Measurements from ENCODE around the gene MAML3.

Gene MAML3

DNA sequence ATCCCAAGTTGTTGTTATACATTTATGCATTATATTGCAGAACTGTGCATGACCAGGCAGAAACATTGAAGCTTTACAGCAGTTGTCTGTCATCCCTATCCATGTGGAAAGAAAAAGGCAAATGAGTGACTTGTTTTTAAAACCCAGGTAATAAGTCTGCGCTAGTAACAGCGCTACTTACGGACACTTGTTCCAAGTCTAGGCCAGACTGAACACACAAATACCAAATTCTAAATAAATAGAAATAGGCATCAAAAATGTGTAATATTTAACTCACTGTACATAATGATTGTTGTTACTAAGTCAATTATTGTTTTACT, 548 bp upstream of the MAML3 start:
- DNase-seq = no peak

DNA sequence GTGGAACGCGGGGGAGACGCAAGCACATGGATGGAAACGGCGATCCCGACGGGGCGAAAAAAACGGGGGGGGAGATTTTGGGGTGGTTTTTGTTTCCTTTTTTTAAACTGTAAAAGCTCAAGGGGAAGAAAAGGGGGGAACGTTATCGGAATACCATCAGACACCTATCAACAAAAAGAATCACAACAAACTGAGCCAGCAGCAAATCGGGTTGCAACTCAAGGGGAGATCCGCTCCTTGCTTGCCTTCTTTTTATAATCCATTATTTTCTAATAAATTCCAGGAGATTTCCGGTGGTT, 616 bp downstream of the MAML3 start:
- no peak for DNase-seq

DNA sequence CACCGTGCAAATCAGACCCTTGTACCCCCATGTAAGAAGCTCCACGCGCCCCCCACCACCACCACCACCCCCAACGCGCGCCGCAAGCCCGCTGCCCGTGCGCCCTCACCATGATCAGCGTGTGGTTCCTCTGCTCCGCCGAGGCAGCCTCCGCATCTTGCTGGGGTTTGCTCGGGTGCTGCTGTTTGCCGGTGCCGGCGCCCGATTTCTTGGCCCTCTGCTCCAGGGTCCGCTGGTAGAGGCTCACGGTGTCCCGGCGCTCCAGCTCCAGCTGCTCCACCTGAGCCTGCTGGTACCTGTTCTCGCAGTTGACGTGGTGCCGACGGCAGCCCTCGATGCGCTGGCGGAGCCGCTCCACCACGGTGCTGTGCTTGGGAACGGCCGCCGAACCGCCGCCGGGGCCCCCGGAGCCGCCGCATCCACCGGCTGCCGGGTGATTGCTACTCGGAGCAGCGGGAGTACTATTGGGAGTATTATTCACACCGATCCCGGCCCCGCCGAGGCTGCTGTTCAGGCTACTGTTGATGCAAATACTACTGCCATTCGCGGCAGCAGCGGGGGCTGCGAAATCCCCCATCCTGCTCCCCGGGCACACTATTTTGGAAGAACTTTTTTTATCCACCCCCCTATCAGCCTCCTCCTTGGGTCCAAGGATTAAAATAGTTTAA, 1.1 kb downstream of the MAML3 start:
- DNase-seq = peak; percentile 6 to 21

DNA sequence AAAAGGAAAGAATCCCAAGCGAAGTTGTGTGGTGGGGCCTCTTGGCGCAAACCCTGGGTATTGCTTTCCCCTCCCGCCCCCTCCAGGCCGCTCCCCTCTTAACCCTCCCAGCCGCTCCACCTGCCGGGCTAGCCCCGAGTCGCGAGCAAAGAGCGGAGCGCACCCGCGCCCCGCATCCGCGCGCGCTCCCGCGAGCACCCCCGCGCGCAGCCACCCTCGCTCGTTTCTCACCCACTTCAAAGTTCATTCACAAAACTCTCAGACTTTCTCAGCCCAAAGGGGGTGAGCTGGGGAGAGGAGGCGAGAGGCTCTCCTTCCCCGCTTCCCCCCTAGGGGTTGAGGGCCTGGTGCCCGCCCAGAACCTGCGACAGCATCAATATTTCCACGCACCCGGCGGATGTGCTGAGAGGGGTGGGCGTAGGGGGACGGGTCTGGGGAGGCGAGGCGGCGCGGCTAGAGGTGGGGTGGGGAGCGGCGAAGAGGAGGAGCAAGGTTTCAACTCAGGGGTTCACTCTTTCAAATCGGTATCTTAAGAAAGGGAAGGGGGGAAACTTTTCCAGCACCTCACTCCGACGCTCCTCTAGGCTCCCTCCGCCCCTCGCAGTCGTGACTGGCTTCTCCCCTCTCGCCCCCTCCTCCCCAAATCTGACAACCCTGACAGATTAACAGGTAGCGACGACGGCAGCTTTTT, 1.8 kb downstream of the MAML3 start:
- DNase-seq = peak; percentile 64 to 68

DNA sequence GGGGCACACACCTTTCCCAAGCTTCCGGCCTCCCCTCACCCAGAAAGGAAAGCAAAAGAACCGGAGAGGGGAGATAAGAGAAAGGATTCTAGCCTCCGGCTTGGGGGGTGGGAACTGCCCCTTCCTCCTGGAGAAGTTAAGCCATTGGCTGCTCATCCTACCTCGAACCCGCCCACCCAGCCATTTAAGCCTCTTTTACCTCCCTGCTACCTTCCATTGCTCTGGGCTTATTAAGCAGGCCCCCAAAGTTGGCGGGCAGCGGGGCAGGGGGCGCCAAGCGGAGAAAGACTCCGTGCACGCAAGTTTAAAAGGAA, 2.3 kb downstream of the MAML3 start:
- peak; percentile 83 to 86 for DNase-seq

DNA sequence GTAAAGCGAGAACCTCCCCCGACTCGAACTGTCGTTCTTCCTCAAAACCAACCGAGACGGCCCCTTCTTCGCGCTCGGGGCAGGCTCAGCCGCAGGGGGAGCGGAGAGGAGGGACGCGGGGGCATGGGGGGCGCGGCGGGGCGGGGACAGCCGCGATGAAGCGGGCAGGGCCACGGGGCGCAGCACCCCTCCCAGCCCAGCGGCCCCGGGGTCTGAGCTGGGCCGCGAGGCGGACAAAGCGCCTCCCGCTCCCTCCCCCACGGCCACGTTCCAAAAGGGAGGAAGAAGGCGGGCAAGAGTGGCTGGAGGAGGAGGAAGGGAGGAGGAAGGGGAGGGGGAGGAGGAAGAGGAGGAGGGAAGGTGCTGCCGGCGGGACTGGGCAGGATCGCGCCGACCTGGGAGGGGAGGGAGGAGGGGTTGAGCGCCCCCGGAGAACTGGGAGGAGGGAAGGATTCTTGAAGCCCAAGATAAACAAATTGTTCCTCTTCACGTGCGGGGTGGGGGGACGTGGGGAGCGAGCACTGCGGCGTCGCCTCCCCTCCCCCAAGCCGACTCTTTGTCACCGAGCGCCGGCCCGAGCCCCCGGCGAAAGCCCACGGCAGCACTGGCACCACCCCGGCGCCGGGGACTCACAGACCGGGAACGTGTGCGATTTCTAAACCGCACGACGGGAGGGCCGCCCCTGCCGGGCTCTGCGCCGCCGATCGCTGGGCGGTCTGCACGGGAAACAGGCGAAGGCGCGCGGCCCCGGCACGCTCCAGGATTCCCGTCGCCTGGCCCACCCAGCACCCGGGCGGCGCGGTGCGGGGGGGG, 2.9 kb downstream of the MAML3 start:
- DNase-seq = peak; percentile 92 to 93

DNA sequence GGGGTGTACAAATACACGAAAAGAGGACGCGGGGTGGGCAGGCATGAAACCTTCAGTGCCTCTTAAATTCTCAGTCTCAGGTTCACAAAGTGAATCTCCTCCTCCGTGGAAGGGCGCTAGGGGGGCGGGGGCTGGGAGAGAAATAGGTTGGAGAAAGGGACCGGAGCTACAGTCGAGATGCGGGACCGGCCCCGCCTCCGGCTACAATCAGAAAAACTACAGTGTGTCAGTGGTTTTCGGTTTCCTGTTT, 3.4 kb downstream of the MAML3 start:
- no peak for DNase-seq

DNA sequence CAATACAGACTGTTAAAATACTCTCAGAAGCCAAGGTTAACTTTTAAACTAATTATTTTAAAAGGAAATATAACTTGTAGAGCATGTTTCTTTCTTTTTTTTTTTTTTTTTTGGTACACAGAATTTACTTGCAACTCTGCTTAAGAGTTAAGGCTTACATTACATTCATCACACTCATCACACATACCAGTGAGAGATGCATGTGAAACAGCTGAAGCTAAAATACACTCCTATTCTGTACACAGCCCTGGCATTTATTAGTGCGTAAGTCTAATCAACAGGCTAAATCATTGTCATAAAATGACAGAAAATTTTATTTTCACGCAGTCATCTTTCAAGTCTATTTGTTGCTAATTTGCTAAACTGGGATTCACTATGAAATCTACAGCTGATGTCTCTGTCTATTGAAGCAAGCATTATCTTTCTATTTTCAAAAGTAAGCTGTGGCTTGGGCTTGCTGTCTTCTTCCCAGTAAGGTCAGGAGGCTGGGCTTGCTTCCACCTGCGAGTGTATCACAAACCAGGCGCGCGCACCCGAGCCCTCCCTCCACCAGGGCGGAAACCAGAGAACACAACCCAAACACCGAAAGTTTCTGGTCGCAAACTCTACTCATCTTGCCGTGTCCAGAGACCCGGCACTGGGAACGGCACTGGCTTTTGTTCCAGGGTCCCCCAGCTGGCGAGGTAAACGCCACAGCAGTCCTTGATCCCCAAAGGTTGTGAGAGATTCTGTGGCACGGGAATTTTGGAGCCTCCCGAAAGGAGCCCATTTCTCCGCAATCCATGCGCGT, 3.9 kb downstream of the MAML3 start:
- peak; percentile 12 to 40 for DNase-seq

DNA sequence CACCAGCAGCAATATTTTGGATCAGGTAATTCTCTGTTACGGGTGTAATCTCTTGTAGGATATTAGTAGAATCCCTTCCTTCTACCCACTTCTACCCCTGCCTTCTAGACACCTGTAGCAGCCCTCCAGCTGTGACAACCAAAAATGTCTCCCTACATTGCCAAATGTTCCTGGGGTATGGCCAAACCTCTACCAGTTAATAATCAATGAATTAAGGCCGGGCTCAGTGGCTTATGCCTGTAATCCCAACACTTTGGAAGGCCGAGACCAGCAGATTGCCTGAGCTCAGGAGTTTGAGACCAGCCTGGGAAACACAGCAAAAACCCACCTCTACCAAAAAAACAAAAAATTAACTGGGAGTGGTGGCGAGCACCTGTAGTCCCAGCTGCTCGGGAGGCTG, 9.9 kb downstream of the MAML3 start:
- no peak for DNase-seq

DNA sequence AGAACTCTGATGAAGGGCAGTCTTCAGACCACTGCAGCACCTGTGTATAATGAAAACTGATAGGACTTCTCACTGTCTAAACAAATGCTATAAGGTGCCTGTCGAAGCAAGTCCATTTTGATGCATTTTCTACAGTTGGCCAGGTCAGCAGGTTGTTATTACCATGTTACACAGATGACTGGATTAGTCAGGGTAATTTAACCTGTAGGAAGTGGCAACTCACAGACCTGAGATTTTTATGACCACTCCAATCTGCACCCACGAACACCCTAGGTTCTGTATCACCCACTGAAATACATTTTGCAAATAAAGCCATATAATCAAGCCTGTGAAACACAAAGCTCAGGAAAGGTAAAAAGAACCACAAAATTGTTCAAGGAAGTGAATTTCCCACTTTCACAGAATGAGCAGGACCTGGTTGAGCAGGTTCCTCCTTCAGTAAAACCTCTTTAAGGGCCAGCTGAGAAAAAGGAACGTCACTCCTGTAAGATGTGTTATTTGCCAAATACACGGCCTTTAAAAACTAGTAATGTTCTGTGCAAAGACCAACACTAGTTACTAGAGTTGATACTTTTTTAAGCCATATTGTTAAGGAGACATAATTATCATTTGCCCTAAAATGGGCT, 12.7 kb downstream of the MAML3 start:
- no peak for DNase-seq

DNA sequence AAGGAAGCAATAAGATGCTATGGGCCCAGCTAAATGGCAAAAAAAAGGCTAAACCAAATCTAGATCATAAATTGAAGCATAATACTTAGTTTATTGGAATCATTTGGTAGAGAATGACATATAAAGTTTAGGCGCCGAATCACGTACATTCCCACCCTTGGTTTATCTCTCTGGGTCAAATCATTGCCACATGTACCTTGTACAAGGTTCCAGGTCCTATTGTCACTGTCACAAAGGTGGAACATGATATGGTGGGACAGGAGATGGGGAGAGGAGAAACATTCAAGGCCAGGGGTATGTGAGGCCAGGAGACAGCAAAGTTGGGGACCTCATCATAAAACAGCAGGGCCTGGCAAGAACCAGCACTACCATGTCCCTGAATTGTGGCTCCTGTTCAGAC, 13.4 kb downstream of the MAML3 start:
- no peak for DNase-seq

DNA sequence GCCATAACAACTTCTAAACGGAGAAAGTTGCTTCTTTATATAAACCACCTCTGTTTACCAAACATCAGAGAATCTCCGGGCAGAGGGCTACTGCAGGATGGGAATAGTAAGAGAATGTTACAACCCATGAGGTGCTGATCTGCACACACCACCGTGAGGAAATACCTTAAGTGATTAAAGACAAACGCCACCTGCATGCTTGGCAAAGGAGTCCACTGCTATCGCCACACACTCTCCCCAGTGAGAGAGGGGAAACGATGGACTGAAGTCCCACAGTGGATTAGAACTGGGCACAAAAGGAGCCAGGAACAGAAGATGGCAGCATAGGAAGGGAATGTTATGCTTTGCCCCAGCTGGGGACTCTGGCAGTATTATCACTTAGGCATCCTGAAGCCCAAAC, 15.6 kb downstream of the MAML3 start:
- DNase-seq = no peak

DNA sequence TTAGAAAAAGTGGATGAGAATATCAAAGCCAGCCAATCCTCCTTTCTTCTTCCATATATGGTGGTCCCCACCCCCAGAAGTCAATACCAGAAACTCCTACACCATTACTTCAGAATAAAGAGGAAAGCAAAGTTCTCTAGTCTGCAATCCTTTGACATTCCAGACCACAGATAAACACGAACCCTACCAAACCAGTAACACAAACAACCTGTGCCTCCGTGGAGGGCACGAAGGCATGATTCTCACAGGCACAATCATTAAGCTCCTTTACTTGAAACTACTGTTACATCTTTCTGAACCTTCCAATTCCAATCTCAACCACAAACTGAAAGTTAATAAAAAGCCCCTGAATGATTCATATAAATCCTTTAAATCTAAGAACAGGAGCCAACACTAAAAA, 16.3 kb downstream of the MAML3 start:
- no peak for DNase-seq

DNA sequence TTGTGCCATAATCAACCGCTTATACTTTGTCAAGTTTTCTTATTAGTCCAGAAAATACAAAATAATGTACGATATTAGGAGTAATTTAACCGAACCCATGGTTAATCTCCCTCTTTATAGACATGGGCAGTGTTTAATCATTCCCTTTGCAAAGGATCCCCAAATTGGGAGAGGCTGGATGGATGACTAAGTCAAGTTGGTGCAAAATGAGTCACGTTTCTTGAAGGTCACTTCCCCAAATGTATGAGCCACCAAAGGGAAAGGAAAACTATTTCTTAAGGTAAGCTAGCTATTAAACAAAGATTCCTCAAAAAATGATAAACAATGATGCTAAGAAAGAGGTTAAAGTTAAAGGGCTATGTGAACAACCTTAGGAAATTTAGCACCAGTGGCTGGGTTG, 17.5 kb downstream of the MAML3 start:
- peak; percentile 44 to 45 for DNase-seq

DNA sequence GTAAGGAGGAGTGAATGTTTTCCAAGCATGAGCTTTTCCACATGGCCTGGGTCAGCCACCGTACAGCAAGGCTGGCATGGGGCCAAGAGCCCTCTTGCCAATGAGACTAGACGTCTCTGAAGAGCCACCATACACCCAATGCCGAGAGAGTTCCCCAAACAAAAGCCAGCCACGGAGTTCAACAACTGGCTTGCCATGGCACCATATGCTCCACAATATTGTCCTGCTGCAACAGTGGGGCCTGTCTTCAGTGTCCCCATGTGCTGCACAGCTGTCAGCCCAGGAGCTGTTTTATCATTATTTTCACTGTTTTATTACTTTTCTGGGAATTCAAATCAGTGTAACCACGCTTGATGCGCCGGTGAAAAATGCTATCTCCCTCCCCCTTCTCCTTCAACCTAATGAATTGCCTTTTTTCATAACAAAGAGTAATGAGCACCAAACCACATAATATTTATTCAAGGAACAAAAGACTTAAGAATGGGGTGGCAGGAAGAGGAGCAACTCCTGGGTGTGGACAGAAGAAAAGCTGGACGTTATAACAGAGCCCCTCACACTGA, 18.4 kb downstream of the MAML3 start:
- DNase-seq = no peak

DNA sequence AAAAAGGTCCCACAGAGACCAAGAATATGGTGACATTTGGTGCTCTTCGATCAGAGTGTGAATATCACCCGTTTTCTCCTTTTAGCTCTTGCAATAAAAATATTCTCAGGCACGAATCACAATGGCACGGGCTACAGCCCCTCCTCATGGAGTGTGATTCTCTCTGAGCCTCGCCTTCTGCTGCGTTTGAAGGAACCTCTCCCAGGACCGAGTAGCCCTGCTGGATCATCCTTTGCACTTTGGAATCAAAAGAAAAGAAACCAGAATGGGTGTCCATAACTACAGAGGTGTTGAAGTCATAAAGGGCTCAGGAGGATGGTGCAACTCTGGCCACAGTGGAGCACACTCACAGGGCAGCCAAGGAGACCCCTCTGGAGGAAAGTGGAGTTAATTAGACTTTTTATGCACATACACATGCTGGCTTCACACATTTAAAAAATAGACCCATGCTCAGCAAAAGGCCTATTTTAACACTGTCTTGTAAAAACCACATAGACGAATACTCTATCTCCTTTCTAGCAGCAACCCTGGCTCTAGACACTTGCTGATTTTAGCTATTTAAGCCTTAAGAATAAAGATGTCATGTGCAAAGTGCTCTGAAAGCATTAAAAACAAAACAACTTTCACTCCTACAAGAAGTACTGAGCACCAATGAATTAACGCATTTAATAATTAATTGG, 19.1 kb downstream of the MAML3 start:
- no peak for DNase-seq

DNA sequence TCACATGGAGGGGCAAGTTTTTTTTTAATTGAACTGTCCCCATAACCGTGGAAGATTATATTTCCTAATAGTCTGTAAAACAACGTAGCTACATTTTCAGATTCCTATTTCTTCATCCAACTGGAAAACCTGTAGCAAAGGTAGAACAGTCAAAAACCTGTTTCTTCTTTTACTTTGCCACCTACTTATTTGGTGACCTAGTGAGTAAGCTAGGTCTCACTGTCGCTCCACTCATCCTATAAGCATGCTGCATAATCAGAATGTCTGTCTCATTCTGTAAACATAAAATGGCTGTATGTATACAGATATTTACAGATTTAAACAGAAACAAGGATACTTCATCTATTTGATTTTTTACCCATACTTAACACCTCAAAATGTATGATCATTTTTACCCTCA, 20.4 kb downstream of the MAML3 start:
- no peak for DNase-seq

DNA sequence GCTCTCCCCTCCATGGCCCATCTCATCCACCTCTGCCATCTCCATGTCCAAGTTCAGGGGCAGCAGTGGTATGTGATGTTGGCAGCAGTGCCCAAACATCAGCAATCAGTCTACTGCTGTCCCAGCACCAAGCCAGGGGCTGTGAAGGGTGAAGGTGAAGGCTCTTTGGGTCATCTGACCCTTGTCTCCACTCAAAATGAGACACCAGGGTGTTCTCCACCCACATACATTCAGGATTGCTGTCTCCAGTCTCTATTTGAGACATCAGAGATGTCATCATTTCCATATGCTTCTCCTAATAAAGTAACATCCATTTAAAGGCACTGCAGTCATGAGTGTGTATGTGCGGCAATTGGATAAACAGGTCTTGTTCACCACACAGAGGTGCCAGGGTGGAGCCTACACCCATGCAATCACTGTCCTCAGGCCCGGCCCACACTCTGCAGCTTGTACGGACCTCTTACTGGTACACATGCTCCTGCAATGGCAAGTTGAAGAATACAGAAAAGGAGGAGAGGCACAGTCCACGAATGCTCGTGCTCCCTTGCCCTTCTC, 22.2 kb downstream of the MAML3 start:
- DNase-seq = no peak

DNA sequence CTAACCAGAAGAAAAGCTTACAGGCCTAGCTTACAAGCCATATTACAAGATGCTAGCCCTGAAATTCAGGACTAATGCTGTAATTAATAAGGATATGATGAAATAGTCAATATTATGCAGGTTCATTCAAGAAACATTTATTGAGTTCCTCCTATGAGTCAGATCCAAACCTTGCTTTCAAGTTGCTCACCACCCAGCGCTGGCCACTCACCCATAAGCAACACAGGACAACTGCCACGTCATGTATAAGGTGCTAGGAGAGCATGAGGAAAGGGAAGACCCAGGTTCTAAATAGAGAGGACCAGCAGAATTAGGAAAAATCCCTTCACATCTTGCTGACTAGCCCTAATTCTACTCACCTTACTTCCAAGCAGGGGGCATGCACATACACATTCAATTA, 23.3 kb downstream of the MAML3 start:
- peak; percentile 17 to 21 for DNase-seq

DNA sequence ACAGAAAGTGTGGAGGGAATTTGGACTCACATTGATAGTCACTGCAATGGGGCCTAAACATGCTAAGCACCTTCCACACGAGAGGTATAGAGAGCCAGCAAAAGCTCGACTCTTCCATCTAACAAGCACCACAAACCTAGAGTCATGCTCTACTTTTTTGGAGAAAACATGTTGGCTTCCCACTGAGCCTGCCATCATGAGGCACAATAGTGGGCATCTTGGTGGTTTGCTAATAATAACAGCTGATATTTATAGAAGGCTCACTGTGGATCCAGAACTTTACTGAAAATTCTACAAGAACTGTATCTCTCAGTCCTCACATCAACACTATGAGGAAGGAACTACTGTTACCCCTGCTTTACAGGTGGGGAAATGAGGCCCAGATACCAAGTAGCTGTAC, 26.6 kb downstream of the MAML3 start:
- DNase-seq = no peak

DNA sequence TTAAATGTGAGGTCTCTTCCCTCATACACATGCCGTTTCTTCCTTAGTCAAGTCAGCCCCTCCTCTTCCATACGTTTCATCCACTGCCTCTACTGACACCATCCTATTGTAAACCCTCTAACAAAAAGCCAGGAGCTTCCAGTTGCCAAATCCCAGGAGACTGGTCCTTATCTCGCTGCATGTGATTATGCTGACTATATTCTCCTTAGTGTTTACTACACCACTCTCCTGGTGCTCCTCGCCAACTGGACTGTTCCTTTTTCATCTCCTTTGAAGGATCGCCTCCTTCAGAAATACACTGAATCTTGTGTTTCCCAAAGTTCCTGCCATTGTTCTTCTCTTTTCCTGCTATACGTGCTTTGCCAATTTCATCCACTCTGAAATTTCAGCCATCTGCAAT, 27.7 kb downstream of the MAML3 start:
- DNase-seq = no peak

DNA sequence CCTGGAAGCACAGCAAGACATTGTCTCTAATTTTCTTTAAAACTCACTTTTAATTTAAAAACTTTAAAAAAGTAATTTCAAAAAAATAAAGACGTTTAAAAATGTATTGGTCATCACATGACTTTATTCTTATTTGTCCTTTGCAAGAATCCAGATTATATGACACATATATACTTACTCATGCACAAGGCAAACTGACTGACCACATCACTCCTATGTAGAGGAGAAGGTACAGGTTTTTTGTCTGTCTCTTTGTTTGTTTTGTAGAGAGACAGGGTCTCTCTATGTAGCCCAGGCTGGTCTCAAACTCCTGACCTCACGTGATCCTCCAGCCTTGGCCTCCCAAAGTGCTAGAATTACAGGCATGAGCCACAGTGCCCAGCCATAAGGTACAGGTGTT, 28.6 kb downstream of the MAML3 start:
- no peak for DNase-seq
